ENCODE measurements around the gene GPATCH8.
A peak's percentile ranks its signal among the peaks of the same experiment; 100 is the strongest.
"Not testable (repeated sequence)": the region's sequence is repeated elsewhere in the genome, so short reads cannot be mapped to it uniquely, and the experiment has no call there.

GPATCH8 gene

DNA sequence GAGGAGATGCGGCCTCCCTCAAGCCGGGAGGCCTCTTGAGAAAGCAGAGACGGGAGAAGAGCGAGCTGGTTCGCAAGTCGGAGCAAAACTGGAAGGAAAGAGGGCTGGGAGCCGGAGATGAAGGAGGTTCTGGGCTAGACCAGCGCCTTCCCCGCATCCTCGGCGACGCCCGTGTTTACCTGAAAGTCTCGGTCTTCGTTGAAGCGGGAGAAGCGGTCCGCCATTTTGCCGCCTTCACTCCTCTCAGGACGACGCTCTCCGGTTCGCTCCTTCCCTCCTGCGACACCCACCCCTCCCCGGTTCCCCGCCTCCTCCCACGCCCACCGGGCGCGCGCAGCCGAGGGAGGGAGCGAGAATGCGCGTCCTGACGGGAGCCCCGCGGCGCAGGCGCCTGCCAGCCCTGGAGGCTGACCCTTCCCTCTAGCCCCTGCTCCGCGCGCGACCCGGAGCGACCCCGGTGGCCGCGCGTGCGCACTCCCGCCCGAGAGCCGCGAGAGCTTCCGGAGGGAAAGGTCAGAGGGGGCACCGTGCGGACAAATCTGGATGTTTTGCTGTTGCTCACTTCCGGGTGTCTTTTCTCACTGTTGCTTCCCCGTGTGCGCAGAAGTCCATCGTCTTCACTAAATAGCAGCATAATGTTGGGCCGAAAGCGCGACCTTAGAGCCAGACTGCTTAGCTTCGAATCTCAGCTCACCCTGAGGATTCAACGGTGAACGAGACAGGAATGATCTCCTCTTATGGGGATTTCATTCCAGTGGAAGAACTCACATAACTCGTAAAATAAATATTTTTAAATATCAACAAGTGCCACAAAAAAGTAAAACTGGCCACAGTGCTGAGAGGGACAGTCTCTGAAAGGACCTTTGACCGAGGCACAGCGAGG, at the start of gene GPATCH8:
GPATCH8 (minus strand) TSS at position 260 of the 883 bp plus-strand sequence; CDS start at position 224, 36 bp downstream.
- peak; percentile 95 for DNase-seq

GRCh38 chr17:44552361-44552760, 49.2 kb upstream of the GPATCH8 start:
- no peak for DNase-seq

- DNase-seq, result no peak
These were observed 46.5 kb upstream of the GPATCH8 start for GRCh38 chr17:44549686-44550085.

DNA sequence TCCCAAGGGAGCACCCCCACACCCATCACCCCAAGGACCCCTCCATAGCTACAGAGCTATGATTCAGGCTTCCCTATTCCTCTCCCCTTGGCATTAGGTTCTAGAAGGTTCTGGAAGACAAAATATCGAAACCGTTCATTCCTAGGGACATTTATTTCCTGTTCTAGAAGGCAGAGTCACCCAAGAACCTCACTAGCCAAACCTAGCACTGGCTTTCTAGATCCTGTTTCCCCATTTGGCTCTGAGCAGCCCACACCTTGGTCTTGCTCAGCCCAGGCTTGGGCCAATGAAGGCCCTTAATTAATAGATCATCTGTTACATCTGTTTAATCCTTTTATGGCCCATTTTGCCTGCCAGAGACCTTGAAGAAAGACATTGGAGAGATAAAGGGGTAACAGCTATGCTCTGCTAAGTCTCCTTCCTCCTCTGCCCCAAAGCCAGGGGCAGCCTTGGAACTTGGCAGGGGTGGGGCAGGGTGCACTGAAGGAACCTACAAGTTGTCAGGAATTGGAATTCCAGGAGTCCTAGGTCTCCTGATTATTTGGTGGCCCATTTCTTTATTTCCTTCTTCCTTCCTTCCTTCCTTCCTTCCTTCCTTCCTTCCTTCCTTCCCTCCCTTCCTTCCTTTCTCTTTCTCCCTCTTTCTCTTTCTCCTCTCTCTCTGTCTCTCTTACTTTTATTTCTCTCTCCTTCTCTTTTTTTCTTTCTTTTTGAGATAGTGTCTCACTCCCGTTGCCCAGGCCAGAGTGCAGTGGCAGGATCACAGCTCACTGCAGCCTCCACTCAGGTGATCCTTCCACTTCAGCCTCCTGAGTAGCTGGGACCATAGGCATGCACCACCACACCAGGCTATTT, 45.4 kb upstream of the GPATCH8 start:
- DNase-seq, result no peak

DNA sequence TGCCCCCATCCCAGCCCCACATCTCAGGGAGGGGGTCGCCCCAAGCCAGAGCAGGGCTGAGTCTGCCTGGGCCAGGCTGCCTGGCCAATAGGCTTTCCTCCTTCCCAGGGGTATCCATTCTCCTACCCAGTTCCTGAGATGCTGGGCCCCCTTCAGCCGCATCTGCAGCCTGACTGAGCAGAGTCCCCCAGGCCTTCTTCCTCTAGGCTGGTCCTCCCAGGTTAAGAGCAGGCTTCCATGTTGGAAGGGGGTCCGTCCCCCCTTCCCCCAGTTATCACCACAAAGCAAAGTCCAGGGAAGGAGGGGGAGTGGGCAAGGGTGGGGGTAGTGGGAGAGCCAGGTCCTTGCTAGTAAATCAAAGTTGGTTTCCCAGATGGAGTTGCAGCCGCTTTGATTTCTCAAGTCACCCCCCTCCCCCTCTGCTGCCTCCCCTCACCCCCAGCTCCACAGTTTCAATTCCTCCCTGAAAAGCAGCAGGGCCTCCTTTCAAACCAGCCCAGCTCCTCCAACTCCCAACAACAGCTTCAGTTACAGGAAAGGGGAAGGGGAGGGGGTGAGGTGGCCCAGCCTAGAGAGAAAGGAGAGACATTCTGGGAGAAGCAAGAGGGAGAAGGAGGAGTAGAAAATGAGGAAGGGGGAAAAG, 44.5 kb upstream of the GPATCH8 start:
- DNase-seq, result no peak

DNA sequence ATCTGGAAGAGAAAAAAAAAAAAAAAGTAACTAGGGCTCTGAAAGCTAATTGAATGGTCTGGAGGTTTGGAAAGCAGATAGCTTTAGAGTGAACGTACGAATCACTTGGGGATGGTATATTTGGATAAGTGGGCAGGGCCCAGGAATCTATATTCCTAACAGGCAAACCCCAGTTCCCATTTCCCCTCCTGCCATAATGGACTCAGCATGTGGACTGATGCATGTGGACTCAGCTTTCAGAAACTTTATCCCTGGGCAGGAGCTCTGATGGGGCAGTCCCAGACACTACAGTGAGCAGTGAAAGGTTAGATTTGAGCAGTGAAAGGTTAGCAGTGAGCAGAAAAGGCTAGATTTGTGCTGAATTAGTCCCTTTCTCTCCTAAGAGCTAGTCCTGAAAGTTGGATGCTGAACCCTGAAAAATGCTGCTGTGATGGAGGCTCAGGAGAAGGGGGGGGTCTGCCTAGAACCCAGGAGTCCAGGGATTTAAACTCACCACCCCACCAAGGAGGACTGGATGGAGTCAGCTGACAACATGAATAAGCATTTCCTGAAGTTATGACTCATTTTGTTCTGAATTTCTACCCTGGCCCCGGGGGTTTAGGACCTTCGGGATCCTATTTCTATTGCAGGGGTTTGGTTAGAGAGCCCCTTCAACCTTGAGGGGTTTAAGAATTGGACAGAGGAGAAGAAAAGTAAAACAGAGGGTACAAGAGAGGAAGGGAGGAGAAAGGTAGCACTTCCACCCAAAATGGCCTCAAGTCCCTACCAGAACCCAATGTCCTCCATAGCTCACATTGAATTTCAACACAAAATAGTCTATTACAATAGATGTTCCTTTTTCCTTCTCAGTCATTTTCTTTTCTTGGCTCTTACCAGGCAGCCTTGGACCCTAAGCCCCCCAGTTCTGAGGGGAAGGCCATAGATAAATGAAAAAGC, 43.7 kb upstream of the GPATCH8 start:
- DNase-seq, result no peak

GRCh38 chr17:44543905-44544523, 40.8 kb upstream of the GPATCH8 start:
- DNase-seq, result no peak

DNA sequence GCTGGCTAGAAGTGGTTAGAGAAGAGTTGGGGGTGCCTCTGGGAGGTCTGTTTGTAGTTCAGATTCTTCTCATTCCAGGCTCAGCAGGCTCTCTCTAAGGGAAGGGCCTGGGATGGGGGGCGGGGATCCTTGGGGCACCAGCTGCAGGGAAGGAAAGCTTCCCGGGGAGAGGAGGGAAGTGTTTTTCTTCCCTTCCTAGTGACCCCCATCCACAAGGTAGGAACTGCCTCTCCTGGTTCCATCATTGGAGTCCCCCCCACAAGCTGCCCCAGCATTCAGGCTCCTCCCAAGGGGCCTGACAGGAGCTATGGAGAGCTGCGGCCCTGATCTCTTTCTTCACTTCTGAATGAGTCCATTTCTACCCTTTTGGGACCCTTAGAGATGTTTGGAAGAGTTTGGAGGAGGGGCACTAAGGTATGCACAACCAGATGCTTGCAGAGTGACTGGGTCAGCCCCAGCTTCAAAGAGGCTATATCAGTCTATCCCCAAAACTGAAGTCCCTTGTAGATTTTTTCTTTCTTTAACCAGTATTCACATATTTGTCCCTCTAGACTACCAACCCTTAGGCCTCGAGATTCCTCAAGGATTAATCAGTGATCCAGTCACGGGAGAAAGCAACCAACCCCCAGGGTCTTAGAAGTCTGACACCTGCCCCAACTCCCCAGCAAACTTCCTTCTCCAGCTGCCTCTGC, 40.2 kb upstream of the GPATCH8 start:
- no peak for DNase-seq

DNA sequence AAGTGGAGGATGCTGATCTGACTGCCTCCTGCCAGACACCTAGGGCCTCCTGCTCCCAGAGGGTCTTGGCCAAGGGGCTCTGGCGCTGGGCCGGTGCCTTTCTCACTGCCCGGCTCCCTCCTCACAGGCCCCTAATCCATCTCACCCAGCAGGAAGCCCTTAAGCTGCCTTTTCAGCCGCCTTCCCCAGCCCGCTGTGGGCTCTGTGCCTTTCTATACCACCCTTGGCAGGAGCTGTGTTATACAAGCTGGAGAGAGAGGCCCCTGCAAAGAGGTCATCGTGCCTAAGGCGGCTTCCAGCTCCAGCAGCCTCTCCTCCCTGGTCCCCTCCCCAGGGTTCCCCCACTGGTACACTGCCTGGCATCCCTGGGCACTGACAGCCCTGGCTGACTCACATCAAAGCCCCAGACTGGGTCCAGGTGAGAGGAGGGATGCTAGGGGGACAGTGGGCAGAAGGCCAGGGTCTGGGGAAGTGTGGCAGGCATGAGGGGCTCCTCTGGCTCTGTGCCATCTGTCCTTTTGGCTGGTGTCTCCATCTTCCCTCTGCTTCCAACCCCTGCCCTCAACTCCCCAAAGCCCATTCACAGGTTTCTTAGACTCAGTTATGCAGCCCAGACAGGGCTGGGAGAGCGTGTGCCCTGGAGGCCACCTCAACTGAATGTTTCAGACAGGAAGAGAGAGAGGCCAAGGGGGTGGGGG, 38.8 kb upstream of the GPATCH8 start:
- DNase-seq, result no peak

- no peak for DNase-seq
These were observed 37.3 kb upstream of the GPATCH8 start for GRCh38 chr17:44540246-44541084.

- DNase-seq, result no peak
These were observed 36.5 kb upstream of the GPATCH8 start for GRCh38 chr17:44539673-44540072.

DNA sequence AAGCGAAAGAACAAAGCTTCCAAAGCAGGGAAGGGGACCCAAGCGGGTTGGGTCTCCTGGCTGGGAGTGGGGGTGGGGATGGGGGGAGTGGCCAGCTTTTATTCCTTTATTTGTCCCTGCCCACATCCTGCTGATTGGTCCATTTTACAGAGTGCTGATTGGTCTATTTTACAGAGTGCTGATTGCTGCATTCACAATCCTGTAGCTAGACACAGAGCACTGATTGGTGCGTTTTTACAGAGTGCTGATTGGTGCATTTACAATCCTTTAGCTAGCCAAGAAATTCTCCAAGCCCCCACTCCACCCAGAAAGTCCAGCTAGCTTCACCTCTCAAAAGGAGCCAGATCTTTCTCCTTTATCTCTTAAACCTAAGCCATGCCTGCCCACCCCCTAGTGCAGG, 34.7 kb upstream of the GPATCH8 start:
- not testable (repeated sequence) for DNase-seq

- no peak for DNase-seq
These were observed 33.1 kb upstream of the GPATCH8 start for GRCh38 chr17:44536090-44536953.

DNA sequence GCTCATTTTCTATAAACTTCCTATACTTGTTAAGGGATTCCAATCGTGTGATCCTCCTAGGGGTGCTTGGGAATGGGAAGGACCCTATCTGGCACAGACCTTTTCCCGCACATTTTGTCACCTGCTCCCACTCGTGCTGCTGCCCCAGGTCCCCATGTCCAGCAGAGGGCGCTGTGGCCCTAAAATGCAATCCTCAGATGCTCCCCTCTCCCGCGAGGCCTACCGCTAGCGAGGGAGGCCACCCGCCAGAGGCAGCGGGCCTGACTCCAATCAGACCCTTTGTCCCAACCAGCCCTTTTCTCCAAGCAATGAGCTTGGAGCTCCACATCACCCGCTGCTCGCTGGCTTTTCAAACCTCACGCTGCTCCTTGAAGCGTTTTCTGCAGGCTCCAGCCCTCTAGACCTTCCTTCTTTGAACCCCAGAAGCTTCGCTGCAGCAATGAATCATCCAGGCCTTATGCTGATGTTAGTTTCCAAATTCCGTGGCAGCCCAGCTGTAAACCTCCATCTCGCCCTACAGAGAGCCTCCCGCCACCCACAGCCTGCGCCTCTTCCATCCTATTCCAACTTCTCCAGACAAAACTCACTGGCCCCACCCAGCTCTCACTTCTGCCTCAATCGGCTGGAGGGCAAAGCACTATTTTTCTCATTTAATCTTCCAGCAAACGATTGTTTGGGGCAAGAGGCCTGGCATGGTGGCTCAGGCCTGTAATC, 30.5 kb upstream of the GPATCH8 start:
- peak; percentile 78 for DNase-seq

DNA sequence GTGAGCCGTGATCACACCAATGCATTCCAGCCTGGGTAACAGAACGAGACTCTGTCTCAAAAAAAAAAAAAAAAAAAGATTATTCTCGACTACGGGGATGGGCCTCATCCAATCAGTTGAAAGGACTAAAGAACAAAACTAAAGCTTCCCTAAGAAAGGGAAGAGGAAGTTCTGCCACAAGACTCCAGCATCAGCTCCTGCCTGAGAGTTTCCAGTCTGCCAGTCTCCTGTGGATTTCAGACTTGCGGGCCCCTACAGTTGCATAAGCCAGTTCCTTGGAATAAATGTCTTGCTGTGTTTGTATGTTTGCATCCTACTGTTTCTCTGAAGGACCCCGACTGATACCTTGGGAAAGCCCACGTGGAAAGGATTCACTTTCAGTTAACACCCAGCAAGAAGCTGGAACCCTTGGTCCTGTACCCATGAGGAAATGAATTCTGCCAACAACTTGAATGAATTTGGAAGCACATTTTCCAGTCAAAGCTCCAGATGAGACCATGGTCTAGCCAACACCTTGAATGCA, 27.8 kb upstream of the GPATCH8 start:
- DNase-seq, result no peak

DNA sequence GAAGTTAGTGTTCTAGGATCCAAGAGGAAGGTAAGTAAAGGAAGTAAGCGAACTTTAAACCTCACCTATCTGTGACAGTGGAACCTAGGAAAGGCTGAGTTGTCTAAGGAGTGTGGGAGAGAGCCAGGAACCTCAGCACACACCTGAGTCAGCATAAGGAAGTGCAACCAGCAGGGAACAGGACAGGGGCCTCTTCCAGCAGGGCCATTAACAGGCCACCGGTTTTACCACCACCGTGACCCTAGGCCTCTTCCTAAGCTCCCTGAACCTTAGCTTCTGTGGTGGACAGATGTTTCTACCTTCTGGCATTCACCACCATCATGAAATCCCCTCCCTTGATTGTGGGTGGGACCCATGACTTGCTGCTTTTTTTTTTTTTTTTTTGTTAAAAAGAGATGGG, 26.7 kb upstream of the GPATCH8 start:
- no peak for DNase-seq

- DNase-seq, result no peak
These were observed 24.7 kb upstream of the GPATCH8 start for GRCh38 chr17:44527954-44528353.

DNA sequence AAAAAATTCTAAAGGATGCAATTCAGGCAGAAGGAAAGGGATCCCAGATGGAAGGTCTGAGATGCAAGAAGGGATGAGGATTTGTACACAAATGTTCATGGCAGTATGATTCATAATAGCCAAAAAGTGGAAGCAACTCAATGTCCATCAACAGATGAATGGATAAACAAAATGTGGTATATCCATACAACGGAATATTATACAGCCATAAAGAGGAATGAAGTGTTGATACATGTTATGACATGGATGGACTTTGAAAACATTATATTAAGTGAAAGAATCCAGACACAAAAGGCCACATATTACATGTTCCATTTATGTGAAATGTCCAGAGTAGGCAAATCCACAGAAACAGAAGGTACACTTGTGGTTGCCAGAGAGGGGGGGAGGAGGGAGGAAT, 23.9 kb upstream of the GPATCH8 start:
- DNase-seq, result no peak
